Activated CD8-positive, alpha-beta memory T cell treated with anti-CD3 and anti-CD28 coated beads for 24 hours (primary cell): Measurements from ENCODE around the gene C9orf152.
A peak's percentile ranks its signal among the peaks of the same experiment; 100 is the strongest.
"Not testable (repeated sequence)": the region's sequence is repeated elsewhere in the genome, so short reads cannot be mapped to it uniquely, and the experiment has no call there.

ENCODE experiments used
- DNase-seq: peaks from one replicate; pipeline ENCODE4 v3.0.0-alpha.2; 2020

Gene C9orf152, protein sequence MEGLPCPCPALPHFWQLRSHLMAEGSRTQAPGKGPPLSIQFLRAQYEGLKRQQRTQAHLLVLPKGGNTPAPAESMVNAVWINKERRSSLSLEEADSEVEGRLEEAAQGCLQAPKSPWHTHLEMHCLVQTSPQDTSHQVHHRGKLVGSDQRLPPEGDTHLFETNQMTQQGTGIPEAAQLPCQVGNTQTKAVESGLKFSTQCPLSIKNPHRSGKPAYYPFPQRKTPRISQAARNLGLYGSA

DNA sequence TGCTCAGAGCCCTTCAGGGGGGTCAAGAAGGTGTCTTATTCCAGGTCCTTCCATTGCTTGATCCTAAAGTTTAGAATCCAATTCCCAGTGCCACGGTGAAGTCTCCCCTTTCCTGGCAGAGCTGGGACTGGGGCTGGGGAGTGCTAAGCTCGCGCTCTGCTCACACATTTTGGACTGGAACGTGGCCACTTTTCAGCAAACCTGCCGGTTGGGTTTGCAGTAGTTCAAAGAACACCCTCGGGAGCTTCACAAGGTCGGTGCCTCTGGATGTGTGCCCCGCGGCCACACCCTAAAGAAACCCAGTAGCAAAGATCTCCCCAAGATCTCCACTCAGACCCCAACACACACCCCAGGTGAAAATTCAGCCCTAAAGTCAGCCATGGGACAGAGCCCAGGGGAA is at the start of gene C9orf152:
TSS of gene C9orf152 (minus strand) at position 129 of the 400 bp plus-strand sequence. CDS start 580 bp downstream, outside the sequence.
- DNase-seq: no peak

DNA sequence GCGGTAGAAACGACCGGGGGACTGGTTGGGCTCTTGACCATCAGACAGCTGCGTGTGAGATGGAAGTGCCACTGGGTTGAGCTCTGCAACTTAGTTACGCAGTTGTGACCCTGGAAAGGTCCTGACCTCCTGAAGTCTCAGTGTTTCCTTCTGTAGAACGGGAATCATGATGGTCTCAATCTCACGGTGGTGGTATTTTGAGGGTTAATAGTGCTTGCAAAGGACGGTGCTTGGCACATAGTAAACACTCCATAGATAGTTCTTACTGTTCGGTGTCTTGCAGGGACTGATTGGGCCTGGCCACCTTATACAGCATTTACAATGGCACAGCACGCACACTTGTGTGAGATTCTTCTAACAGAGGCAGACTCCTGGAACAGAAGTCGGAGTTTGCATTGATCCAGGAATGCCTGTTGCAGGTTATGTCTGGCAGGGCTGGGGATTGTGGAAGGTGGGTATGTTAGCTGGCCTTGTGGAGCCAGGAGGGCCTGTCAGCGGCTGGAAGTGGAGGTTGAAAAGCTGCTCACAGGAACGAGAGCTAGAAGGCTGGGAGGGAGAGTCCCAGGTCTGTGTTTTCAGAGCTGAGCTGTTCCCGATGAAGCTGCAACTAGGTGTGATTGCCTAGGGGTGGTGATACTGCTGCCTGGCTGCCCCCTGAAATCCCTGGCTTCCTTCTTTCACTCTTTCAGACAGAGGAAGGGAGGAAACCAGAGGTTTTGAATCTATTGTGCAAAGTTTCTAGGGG is 49.3 kb upstream of the C9orf152 start:
- no peak for DNase-seq

DNA sequence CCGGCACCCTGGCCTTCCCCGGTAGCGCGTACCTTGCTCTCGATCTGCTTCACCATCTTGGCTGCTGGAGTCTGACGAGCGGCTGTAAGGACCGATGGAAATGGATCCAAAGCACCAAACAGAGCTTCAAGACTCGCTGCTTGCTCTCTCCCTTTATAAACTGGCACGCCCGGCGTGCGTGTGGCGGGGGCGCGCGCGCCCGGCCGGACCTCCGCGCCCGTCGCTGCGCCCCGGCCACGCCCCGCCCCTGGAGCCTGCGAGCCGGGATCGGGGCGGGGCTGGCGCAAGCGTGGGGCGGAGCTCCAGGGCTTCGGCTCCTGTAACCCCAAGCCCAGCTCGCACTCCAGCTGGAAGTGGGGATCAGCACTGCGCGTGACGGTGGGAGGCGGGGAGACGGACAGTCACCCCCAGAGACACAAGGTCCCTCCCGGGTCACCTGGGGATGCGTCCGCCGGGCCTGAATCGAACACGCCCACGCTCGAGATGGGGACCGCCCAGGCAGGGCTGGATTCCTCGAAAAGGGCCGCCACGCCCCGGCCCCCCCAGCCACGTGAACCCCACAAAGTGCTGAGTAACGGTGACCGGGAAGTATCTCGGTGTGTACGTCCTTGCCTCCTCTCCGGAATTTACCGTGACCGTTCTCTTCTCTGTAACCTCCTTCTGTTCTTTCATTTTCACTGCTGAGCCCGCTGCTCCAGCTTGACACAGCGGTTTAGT is 48.6 kb upstream of the C9orf152 start, which contains the start of gene TXN:
TSS of gene TXN (minus strand) at position 128 of the 717 bp plus-strand sequence. CDS start at position 56, 72 bp downstream.
- peak; percentile 96 for DNase-seq

DNA sequence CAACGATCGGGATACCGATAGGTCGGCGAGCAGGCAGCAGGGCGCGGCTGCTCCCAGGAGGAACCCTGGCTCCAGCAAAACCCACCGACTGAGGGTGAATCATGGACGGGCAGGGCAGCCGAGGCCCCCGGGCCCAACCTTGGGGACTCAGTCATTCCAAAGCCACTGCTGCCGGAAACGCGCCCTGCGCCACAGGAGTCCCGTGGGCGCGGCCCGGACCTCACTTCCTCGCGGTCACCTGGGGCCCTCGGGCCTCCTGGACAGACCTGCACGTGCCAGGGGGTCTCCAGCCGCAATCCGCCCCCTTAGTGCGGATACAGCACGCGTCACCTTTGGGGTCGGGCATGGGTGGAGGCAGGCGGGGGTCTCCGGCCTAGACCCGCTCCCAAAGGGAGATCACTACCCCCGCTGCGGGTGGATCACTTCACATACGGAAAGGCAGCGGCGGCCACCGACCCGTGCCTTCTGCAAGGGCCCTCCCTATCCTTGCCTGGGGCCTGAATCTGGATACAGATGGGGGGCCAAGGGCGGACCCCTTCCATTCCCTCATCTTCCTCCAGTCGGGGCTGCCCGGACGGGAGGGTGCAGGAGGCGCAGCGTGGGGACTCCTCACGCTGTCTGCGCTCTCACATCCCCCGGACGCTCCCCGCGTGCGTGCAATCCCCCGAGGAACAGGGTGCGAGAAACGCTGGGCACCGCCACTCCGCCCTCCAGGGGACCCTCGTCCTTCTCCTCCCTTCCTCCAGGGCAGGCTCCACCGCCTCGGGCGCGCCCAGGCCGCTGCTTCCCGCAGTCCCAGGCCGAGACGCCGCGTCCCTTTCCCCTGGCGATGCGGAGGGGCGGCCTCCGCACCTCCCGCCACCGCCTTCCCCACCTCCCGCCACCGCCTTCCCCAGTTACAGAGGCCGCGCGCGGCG is 47.8 kb upstream of the C9orf152 start:
- peak; percentile 85 for DNase-seq

DNA sequence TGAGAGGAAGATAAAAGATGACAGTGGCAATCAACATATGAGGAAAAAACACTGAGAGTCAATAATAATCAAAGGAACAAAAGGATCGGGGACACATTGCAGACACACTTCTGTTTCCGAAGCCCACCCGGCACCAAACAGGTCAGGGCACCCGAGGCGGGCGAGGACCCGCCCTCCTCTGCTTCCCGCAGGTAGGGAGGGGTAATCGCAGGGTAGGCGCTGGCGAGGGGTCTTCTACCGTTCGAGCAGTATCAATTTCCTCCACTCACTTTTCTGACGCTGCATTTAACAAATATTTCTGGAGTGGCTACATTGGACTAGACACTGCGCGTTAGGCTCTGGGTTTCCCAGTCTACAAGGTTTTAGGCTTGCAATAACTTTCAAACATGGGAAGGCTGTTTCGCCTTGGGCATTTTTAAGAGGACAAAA is 47.1 kb upstream of the C9orf152 start:
- no peak for DNase-seq

DNA sequence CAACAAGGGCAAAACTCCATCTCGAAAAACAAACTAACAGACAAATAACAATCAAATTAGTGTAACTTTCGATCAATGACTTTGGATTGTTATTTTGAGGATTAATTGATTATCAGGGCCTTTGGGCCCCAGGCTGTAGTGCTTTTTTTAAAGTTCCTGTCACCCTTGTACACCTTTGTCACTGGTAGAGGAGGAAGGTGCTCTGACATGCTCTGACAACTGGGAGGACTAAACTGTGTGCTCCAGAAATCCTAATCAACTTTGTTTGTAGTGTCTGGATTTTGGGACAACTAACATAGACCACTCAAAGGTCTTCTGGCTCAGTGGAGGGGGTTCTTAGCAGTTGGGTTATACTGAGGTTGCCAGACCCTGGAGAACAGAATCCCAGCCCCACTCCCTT is 46.5 kb upstream of the C9orf152 start:
- no peak for DNase-seq

DNA sequence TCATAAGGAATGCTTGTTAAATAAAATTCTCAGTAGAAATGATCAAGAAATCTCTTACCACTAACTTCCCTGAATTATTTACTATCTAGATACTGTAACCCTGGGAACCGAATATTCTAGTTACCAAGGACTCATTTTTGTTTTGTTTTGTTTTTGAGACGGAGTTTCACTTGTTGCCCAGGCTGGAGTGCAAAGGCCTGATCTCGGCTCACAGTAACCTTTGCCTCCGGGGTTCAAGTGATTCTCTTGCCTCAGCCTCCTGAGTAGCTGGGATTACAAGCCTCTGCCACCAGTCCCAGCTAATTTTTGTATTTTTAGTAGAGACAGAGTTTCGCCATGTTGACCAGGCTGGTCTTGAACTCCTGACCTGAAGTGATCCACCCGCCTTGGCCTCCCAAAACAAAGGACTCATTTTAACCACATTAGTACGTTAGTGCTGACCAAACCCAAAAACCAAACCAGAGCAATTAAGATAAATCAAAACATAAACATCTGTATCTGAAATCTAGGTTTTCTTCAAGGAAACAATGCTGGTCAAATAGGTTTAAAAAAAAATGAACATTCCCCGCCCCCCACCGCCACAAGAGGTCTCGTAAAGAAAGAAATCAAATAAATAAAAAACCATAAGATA is 44.7 kb upstream of the C9orf152 start:
- DNase-seq: no peak

DNA sequence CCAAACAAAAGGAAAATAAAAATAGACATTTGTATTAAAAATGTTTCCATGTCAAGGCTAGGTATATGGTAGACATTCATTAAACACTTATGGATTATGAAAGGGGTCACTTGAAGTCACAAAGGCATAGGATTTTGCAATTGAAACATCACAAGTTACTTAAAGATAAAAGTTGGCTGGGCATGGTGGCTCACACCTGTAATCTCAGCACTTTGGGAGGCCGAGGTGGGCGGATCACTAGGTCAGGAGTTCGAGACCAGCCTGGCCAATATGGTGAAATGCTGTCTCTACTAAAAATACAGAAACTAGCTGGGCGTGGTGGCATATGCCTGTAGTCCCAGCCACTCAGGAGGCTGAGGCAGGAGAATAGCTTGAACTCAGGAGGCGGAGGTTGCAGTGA is 43.8 kb upstream of the C9orf152 start:
- not testable (repeated sequence) for DNase-seq

DNA sequence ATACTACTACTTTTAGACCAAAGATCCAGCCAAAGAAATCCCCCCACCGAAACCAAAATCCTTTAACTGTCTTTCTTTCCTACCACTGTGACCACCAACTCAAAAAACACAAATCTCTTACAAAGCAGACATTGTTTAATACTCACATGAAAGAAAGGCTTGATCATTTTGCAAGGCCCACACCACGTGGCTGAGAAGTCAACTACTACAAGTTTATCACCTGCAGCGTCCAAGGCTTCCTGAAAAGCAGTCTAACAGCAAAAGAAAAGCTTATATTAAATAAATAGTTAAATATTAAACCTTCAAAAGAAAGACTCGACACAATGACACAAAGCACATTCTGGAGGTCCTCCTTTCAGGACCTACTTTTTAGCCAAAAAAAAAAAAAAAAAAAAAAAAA is 43.3 kb upstream of the C9orf152 start:
- DNase-seq: no peak

DNA sequence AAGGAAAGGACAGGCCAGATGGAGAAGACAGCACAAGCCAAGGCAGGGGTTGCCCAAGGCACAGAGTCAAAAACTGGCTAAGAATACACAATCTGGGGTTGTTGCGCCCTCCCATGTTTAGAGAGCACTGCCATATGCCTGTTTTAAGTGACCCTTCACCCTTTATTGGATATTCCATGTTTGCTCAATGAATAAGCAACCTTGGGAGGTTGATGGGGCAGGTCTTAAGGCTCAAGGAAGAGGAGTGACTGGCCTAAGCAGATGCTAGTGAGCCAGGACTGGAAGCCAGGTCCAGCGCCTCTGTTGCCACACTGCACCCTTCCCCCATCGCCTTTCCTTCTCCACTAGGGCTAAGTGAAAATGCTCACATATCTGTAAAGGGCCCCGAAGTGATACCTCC is 41.6 kb upstream of the C9orf152 start:
- no peak for DNase-seq

DNA sequence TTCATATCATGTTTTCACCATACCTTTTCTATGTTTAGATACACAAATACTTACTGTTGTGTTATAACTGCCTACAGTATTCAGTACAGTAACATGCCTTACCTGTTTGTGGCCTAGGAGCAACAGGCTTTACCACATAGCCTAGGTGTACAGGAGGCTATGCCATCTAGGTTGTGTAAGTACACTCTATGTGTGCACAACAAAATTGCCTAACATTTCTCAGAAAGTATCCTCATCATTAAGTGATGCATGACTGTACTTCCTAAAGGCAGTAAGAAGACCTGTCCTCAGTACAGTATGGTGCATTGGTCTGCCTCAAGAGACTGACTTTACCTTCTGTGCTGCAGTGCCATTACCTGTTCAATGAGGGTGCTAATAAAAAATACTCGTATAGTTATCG is 40.4 kb upstream of the C9orf152 start:
- no peak for DNase-seq

DNA sequence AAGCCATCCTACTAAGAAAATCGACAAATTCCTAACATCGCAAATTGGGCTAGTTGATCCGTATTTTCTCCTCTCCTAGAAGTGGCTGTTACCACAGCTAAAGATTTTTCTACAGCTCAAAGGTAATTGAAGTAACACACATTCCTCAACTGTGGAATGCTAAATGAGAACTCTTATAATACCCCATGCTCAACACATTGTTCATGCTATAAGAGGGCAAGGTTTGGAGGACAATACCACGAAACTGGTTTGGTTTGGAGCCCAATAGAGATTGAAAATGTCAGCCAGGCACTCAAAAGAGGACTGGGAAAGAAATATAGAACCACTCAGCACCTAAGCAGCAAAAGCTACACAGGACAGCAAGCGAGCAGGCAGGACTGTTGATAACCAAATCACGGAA is 38.3 kb upstream of the C9orf152 start:
- no peak for DNase-seq

DNA sequence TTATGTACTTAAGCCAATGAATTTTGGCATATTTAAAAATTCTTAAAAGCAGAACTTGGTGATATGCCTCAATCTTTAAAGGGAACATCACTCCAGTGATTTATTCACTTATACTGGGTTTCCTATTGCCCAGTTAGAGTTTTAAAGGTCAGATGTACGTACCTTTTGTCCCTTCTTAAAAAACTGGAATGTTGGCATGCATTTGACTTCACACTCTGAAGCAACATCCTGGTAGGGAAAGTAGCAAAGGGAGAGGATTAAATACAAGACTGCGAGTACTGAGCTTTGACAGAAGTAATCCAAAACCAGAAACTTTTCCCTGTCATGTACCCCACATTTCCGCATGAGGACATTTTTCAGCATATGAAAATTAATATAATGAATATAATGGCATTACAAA is 36.7 kb upstream of the C9orf152 start:
- no peak for DNase-seq

DNA sequence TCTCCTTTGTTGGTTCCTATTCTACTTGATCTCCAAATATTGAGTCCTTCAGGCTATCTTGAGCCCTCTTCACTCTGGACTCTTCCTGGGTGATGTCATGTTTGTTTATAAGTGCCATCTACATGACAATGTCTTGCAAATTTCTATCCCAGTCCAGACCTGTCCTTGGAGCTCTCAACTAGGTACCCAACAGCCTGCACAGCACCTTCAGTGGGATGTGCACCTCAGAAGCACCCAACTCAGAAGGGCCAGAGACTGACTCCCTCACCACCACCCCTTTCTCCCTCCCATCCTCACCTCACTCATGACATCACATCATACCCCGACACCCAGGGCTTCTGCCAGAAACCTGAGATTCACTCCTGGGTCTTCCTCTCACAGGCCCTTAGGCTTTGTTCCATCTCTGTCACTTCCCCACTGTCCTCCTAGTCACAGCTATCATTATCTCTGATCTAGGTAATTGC is 33.9 kb upstream of the C9orf152 start:
- no peak for DNase-seq

DNA sequence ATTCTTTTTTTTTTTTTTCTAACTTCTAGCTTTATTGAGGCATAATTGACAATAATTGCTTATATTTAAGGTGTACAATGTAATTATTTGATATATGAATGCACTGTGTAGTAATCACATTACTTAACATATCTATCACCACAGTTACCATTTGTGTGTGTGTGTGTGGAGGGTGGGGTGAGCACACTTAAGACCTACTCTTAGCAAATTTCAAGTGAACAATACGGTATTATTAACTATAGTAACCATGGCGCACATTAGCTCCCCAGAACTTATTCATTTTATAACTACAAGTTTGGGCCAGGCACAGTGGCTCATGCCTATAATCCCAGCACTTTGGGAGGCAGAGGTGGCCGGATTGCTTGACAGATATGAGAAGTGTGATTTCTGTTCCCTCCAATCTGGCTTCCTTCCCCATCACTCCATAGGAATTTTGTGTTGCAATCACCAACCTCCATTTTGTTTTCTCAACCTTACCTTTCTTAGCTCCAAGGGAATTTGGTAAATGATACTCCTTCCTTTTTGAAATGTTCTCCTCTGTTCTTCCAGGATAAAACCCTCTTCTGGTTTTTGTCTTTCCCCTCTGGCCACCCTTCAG is 33.4 kb upstream of the C9orf152 start:
- no peak for DNase-seq

DNA sequence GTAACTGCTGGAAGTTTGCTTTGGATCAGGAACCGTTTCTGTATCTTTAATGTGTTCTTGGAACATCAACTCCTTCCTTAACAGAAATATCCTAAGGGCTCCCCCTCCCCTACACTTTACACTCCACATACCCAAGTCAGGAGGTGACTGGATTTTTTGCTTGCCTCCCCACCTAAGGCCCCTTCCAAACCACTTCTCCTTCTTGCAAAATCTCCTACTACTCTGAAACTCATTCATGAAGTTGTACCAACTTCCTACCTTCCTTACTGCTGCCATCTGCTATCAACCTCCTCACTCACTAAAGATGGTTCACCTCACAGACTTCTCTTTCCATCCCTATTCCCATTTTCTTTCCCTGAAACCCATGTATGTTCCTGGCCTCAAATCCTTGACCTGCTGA is 32.2 kb upstream of the C9orf152 start:
- no peak for DNase-seq

DNA sequence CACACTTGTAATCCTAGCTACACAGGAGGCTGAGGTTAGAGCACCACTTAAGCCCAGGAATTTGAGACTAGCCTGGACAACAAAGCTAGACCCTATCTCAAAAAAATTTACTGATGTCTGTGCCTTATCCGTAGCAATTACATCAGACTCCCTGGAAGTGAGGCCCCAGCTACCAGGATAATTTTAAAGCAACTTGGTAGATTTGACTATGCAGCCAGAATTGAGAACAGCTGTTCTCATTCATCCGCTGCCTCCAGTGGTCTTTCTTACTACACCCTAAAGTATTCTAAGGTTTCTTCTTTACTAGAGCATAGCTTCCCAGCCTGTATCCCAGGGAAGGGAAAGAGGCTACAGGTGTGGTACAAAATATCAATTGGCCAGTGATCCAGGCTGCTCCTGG is 20.4 kb upstream of the C9orf152 start:
- no peak for DNase-seq

DNA sequence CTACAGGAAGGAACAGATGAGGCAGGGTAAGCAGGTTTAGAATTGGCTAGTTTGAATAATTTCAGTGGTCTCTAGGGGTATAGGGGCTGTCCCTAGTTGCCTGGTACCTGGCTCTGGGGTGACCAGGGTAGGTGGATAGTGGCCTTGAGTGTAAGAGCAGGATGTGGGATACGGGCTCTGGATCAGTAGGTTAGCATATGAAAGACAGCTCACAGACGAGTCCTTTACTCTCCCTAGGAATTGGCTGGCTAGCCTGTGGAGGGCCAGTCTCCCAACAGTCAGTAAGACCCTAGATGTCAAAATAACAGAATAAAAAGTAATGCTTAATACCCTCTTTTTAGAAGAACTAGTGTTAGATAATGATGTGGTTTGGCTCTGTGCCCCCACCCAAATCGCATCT is 16.6 kb upstream of the C9orf152 start:
- no peak for DNase-seq

DNA sequence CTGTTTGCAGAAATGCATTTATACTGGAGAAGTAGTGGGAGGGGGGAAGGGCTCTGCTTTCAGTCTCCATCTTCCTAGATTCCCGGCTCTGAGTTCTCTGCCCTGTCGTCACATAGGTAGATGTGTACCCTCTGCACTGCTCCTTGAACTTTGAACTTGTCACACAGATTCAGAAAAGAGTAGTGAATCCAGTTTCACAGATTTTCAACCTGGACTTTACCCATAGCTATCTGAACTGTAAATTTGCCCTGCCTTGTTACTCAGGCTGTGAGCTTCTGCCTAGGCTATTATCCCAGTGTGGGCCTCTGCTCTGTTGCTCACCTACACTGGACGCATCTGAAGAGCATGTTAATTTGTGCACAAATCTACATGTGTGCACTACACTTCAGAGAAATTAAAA is 12.8 kb upstream of the C9orf152 start:
- DNase-seq: no peak

DNA sequence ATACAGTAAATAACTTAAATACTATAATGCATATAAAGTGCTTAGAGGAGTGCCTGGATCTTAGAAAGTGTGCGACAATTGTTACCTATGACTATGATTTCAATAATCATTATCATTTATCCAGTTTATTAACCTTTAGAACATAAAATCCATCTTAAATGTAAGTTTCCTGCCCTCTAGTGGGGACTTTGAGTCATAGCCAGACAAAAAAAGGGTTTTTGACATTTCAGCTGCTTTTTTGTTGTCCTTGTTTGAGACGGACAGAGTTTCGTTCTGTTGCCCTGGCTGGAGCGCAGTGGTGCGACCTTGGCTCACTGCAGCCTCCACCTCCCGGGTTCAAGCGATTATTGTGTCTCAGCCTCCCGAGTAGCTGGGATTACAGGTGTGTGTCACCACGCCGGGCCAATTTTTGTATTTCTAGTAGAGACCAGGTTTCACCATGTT is 9.7 kb upstream of the C9orf152 start:
- DNase-seq: no peak

DNA sequence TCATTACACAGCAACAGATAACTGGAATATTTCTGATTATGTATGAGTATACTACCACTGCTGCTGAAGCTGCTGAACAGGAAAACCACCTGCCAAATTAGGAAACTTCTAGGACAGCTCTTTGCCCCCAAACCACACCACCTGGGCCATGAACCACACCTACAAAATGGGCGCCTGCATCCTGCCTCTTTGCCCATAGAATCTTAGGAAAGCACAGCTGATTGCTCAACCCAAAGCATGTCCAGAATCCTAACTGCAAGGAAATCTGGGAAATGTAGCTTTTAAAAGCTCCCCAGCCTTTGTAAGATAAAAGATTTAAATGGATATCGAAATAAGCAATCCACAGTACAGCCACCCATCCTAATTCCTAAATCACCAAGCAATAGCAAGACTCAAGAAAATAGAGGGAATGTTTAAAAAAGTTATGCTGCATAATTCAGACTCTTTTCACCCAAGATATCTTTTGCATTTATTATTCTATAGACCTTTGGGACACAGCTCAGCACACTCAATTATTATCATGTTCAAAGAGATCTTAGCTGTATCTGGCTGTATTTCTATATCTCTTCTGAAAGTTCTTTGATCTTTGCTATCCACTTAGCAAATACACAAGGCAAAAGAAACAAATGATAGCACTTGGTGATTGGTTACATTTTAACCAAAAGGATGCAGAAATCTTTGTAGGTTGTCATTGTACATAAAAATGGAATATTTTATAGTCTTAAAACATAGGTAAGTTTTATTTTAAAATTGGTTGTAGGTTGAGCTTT is 6.8 kb upstream of the C9orf152 start:
- DNase-seq: no peak
